GM19351 (cell line): ENCODE data around the gene TBC1D1.
A peak's percentile ranks its signal among the peaks of the same experiment; 100 is the strongest.

Source experiments
- ATAC-seq: cut with Tn5 transposase; IDR thresholded peaks from one replicate; pipeline ENCODE4 v1.9.1; 2021; ENCODE audit warnings: mild to moderate bottlenecking, moderate library complexity; ENCODE audit not compliant: unreplicated experiment

Gene TBC1D1, protein sequence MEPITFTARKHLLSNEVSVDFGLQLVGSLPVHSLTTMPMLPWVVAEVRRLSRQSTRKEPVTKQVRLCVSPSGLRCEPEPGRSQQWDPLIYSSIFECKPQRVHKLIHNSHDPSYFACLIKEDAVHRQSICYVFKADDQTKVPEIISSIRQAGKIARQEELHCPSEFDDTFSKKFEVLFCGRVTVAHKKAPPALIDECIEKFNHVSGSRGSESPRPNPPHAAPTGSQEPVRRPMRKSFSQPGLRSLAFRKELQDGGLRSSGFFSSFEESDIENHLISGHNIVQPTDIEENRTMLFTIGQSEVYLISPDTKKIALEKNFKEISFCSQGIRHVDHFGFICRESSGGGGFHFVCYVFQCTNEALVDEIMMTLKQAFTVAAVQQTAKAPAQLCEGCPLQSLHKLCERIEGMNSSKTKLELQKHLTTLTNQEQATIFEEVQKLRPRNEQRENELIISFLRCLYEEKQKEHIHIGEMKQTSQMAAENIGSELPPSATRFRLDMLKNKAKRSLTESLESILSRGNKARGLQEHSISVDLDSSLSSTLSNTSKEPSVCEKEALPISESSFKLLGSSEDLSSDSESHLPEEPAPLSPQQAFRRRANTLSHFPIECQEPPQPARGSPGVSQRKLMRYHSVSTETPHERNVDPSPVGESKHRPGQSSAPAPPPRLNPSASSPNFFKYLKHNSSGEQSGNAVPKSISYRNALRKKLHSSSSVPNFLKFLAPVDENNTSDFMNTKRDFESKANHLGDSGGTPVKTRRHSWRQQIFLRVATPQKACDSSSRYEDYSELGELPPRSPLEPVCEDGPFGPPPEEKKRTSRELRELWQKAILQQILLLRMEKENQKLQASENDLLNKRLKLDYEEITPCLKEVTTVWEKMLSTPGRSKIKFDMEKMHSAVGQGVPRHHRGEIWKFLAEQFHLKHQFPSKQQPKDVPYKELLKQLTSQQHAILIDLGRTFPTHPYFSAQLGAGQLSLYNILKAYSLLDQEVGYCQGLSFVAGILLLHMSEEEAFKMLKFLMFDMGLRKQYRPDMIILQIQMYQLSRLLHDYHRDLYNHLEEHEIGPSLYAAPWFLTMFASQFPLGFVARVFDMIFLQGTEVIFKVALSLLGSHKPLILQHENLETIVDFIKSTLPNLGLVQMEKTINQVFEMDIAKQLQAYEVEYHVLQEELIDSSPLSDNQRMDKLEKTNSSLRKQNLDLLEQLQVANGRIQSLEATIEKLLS (N-terminal part only)

DNA sequence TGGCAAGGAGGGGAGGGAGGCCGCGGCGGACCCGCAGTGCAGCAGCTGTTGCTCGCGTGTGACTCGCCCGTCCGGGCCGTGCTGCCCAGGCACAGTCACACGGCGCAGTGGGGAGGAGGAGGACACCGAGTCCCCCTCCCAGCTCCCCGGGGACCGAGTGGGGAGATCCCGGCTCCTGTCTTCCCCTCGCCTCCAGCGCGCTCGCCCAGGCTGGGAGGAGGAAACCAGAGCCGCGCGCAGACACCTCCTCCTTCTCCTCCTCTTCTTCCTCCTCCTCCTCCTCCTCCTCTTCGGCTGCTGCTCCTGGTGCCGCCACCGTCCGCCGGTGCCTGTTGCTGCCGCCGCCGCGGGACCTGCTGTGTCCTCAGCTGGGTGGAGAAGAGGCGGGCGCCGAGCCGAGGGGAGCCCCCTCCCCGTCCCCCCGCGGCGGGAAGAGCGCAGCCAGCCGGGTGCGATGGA is at the start of gene TBC1D1:
TBC1D1 (plus strand) TSS at position 284 of the 459 bp plus-strand sequence. CDS start 11,012 bp downstream, outside the sequence.
- peak; percentile 32 for ATAC-seq

DNA sequence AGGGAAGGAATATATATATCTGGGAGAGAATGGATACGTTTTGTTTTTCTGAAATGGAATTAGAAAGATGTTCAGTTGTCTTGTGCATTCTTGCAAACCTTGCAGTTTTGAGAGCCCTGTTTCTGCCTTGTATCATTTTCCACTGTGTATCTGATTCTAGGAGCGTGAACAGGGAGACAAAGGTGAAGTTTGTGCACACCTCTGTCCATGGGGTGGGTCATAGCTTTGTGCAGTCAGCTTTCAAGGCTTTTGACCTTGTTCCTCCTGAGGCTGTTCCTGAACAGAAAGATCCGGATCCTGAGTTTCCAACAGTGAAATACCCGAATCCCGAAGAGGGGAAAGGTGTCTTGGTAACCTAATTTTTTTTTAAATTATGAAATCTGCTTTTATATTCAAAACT is 46.7 kb upstream of the TBC1D1 start:
- no peak for ATAC-seq

DNA sequence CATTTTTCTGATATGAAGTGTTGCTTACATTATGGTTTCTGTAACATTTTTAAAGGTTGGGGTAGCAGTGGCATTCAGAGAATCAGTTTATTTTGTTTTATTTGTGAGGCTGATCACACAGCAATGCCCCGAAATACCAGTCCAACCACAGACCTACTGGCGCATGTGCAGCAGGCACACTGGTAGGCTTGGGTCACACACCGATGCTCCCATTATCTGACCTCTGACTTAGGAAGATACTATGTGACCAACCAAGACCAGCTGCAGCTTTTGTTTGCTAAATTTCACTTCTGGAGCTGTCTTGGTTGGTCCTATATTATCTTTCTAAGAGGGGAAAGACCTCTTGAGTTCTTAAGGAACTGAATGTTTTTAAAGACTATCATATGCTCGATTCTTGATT is 45.7 kb upstream of the TBC1D1 start:
- no peak for ATAC-seq

DNA sequence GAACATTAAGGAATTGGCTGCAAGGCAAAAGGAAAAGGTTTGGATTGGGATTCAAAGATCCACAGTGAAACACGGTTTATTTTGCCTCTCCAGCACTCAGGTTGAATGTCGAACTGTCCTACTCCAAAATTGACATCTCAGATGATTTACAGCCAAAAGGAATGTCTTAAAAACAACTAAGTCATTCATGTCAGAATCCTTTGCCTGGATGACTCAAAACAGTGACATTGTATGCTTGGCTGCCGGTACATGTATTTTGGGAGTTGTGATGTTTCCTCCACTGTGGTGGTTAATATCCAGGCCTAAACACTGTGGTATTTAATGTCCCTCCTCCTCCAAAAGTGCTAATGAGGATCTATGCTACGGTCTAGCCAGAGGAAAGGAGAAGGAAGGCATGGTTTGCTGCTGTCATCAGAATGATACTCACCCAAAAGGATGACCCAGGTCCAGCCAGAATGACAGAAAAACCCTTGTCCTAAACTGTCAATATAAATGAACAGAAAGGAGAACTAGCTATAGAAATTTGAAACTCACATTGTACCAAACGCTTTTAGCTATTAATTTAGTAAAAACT is 43.5 kb upstream of the TBC1D1 start:
- ATAC-seq: no peak

DNA sequence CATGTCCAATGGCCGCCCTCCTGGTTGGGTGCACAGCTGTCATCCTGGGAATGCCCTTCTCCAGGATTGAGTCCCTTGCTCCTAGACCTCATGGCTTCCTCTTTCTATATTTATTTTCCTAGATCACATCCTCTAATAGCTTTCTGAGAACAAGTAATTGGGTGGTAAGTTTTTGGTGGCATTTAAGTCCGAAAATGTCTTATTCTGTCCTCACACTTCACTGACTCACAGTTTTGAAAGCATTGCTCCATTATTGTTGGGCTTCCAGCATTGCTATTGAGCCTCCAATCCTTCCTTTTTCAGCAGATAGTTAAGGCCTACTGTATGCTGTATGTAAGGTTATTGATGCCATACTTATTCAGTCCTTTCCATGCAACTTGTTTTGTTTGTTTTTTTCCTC is 38.5 kb upstream of the TBC1D1 start:
- ATAC-seq: no peak

DNA sequence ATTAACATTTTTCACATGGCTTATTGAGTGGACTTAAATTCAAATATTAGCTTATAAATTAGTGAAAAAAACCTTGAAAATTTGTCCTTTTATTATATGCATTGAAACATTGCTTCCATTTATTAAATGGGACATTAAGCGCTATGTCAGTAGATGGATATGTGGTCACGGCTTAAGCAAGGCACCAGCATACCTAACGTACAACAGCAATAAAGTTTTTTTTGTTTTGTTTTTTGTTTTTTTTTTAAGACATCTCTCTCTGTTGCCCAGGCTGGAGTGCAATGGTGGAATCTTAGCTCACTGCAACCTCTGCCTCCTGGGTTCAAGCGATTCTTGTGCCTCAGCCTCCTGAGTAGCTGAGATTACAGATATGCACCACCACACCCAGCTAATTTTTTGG is 32.8 kb upstream of the TBC1D1 start:
- ATAC-seq: no peak

DNA sequence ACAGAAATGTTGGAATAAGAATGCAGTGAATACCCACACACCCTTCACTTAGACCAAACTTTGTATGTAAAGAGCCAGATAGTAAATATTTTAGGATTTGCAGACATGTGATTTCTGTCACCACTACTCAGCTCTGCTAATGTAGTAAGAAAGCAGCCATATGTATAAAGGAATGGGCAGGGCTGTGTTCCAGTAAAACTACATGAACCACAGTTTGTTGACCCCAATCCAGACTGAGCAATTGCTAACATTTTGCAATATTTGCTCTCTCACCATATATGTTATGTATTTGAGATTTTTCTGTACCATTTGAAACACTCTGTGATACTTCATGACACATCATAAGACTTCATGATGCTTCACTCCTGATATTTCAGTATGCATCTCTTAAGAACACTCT is 32.0 kb upstream of the TBC1D1 start:
- ATAC-seq: no peak

DNA sequence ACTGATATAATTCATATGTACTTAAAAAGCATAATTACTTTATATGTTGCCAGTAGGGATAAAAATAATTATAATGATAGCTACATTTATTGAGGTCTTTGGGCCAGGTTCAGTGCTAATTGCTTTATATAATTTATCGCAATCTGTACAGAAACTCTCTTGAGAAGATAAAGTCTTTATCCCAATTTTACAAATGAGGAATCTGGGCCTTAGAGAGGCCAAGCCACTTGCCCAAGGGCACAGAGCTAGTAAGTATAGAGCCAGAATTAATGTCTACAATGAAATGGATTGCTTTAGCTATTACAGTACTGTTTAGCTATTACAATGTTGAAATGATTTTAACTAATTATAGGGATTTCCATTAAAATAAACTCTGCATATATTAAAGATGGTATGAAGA is 30.6 kb upstream of the TBC1D1 start:
- no peak for ATAC-seq

DNA sequence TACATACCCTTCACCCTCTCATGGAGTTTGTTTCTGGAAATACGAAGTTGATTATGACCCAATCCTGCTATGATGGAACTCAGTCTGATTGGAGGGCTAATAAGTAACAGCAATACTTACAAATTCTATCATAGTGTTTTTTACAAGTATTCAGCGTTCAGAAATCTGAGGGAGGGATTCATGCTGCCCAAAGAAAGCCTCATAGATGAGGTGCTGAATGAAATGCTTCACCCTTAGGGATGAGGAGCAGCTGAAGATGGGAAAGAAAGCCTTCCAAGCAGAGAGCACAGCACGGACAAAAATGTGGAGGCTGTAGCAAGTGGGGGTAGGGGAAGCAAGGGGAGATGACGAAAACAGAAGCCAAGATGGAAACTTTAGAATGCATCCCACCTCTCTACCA is 27.9 kb upstream of the TBC1D1 start:
- no peak for ATAC-seq

DNA sequence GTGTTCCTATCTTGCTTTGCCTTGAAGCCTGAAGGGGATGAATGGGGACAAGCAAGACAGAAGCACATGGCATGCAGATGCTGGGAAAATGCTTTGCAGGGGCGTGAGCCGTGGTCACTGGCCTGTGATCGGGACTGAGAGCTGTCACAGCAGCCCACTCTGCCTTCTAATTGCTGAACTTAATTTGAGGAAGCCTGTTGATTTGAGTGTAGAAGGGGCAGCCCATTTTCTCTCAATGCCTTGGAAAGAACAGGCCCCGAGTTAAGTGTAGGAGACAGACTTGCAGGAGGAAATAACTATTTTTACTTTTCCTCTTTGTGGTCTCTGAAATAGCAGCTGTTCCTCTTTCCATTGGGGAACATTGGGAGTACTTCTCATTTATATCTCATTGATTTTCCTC is 26.1 kb upstream of the TBC1D1 start:
- ATAC-seq: no peak

DNA sequence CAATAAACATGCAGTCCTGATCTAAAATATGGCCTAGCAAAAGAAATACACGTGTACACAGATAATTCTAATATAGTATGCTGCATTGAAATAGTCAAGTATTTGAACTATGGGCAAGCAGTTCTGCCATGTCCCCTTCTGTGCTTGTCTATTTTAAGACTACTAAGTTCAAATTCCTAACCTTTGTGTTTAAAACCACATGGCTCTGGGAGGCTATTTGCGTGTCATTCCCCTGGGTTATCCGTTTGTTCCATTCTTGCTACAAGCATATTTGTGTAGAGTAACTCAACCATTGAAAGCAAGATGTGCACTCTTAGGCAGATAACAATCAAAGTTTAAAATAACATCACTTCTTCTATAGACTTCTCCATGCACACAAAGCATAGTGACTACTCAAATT is 25.4 kb upstream of the TBC1D1 start:
- no peak for ATAC-seq

DNA sequence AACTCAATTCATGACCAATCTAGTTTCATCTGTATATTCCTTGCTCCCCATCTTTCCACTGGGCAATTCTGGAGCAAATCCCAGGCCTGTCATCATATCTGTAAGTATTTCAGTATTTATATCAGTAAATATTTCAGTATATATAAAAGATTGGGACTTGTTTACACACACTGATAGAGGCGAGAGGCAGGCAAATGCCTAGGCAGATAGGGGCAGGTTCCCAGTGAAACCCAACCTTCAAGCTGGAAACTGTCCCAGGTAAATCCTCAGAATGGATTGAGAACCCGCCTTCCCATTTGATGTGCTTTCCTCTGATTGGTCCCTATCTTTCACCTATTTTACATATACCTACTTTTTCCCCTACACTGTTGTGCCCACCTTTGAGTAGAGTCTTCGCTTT is 23.8 kb upstream of the TBC1D1 start:
- ATAC-seq: no peak

DNA sequence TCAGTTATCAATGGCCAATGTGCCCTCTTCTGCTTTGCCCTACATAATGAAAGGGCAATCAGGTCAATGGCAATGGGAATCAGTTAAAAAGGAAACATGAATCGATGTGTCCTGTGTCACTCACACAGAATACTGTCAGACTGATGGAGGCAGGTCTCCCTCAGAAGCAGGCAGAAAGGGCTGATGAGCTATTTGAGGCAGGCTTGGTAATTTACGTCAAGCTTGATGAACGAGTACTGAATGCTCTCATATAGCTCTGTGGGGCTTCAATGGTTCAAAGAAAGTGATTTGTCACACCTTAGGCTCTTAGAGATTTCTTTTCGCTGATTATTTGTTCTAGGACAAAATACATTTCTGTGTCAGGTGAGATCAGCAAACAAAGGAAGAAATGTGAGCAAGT is 22.6 kb upstream of the TBC1D1 start:
- no peak for ATAC-seq

DNA sequence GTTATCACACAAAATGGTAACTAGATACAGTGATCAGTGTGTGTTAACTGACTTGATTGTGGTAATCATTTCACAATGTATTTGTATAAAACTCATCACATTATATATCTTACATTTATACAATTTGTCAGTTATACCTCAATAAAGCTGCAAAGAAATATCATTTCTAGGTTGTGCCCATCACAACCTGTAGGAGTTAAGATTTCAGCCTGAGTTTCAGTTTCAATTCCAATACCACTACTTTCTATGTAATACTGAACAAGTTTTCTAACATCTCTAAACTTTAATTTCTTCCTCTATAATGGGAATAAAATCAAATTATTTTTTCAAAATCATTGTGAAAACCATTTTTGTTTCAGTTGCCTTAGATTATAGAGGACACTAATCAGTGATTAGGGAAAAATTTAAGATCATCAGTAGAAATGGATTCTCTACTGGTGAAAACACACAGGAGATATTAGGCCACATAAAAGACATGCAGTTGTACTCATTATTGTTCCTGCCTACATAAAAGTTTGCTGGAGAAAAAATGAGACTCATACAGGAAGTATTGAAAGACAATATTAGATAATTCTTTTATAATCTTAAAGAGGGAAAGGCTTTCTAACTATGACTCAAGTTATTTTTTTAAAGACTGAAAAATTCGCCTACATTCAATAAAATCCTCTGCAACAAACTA is 18.4 kb upstream of the TBC1D1 start:
- ATAC-seq: peak; percentile 63

DNA sequence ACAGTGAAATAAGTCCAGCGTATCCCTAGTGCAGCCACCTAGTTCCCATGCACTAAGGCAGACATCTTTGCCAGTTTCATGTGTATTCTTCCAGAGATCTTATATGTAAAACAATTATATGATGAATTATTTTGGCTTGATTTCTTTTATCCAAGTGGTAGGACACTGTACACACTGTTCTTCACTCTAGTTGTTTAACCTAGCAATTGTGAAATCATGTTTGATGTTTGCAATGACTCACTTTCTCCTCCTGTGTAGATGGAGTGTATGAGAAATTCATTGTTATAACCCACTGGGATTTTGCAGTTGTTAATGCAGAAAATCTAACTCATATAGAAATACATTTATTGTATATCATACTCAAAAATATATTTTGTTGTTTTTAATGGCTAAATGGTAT is 17.5 kb upstream of the TBC1D1 start:
- no peak for ATAC-seq

DNA sequence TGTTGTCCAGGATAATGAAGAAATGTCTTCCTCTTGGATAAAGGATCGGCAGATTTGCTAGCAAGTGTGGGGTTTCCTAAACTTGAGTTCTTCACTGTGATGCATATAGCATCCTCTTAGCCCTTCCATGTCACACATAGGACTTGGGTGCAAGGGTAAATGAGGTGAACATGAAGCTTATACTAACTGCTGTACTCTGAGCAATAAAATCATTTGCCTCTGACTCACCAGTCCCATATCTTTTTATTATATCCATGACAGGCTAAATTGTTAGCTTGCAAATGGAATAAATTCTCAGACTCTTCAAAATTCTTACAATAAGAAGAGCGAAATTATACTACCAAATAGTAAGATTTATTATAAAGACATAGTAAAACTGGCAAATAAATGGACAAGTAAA is 14.7 kb upstream of the TBC1D1 start:
- no peak for ATAC-seq

DNA sequence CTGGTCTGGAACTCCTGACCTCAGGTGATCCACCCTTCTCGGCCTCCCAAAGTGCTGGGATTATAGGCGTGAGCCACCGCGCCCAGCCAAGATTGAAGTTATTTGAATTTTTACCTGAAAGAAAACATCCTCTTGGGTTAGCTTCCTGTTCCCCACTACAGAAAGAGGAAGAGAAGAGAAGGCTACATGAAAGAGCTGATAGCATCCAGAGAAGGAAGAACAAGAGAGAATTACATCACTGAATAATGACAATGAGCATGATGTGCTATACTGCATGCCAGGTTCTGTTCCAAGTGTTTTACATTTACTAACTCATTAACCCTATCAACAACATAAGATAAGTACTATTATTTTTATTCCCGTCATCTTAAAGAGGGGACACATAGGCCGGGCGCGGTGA is 11.5 kb upstream of the TBC1D1 start:
- no peak for ATAC-seq

DNA sequence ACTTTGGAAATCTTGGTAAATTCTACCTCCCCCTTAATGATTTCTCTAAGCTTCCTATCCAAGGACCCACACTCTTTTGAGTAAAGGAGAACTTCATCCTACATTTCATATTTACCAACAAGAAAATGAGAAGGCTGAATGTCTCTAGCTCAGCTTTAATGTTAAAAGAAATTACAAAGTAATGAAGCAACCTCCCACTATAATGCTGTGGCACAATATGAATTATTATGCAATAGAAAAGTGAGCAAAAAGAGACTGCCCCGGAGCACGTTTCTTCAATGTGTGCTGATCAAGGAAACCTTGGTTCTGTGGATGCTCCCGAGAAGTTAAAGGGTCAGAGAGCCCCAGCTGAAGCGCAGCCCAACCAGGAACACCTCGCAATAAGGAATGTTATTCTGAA is 9.1 kb upstream of the TBC1D1 start:
- no peak for ATAC-seq

DNA sequence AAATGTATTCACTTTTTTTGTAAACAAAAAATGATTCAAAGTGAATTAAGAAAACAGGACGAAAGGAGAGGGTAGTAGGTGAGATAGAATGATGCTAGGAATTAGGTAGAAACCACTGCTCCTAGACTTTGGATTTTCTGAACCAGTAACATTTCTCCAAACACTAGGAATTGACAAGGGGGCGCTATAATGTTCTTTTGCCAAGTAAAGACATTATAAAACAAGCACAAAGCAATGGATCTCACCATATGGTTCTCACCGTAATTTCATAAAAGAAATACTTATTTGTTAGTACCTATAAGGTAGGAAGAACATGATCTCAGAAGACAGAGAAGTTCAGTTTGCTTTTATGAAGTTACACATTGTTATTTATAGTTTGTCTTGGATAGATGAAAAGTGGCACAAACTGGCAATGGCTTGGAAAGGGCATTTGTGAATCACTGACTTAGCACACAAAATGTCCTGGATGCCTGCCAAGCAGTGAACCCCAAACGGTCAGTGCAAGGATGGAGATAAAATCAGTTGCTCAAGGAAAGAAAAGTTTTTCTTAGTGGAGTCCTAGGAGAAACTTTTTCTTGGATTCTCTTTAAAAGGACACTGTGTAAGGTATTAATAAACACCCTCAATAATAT is 8.1 kb upstream of the TBC1D1 start:
- ATAC-seq: no peak
